Fibroblast of skin of left biceps (primary cell): ENCODE results near the gene EEF2K.
"Not testable (repeated sequence)": the region's sequence is repeated elsewhere in the genome, so short reads cannot be mapped to it uniquely, and the experiment has no call there.

Experiments used
- DNase-seq, 2 experiments: peaks; one replicate each; pipeline ENCODE4 v3.0.0-alpha.2; 2013; ENCODE audit warnings: low read depth in 2 of 2

EEF2K gene

DNA sequence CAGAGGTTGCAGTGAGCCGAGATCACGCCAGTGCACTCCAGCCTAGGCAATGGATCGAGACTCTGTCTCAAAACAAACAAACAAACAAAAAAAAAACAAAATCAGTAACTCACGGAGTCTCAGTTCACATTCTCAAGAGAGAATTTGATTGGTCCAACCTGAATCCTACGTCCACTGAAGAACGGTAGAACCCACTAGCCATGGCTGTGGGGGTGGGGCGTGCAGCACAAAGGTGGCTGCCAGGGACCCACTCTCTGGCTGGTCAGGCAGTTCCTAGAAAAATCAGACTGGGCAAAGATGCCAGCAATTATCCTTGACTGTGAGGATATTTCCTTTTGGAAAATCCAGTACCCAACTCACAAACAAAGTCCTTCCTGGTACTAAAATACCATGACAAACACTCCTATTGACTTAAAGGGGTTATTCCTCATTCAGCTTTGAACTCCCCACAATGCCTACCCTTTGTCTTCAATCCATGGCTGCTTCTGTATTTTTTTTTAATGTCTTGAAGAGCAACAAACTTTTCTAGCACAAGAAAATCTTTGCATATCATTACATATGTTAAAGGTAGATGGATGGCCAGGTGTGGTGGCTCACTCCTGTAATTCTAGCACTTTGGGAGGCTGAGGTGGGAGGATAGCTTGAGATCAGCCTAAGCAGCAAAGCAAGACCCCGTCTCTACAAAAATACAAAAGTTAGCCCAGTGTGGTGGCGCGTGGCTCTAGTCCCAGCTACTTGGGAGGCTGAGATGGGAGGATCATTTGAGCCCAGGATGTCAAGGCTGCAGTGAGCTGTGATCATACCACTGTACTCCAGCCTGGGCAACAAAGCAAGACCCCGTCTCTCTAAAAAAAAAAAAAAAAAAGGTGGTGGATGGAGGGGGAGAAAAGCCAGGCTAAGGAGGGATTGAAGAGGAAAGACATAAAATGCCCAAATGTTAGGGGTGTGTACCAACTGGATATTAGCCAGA is 87.3 kb downstream of the EEF2K start:
- DNase-seq = no peak

DNA sequence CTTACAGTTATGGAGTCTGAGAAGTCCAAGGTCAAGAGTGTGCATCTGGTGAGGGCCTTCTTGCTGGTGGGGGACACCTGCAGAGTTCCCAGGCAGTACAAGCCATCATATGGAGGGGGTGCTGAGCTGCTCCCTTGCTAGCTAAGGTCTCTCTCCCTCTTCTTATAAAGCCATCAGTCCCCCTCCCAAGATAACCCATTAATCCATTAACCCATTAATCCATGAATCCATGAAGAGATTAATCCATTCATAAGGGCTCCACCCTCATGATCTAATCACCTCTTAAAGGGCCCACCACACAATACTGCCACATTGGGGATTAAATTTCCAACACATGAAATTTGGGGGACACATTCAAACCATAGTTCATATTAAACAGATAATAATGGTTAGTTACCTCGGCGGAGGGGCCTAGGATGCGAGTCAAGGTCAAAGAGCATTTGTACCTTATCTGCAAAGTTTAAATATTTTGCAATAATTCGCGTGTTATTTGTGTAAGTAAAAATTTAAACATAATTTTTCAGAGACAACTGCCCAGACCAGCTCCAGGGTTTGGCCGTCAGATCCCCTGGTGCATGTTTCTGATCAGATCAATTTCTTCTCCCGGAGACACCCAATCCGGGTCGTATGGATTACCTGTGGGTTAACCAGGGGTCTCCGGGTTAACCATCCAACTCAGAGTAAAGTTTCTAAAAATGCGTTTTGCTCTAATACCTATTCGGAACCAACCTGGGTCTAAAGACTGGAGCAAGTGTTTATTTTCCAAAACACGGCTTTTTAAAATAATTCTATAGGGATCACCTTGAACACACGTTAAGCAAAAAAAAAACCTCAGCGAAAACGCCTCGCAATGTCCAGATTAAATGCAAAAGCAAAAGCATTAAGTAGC is 90.4 kb downstream of the EEF2K start:
- no peak for DNase-seq

- peak; percentile 94 to 96 for DNase-seq
These were observed 91.2 kb downstream of the EEF2K start, which contains the start of gene POLR3E for GRCh38 chr16:22297114-22297870. Gene POLR3E, plus strand, starts transcription at chr16:22297409. Its CDS starts 5,560 bp downstream, at chr16:22302969.

DNA sequence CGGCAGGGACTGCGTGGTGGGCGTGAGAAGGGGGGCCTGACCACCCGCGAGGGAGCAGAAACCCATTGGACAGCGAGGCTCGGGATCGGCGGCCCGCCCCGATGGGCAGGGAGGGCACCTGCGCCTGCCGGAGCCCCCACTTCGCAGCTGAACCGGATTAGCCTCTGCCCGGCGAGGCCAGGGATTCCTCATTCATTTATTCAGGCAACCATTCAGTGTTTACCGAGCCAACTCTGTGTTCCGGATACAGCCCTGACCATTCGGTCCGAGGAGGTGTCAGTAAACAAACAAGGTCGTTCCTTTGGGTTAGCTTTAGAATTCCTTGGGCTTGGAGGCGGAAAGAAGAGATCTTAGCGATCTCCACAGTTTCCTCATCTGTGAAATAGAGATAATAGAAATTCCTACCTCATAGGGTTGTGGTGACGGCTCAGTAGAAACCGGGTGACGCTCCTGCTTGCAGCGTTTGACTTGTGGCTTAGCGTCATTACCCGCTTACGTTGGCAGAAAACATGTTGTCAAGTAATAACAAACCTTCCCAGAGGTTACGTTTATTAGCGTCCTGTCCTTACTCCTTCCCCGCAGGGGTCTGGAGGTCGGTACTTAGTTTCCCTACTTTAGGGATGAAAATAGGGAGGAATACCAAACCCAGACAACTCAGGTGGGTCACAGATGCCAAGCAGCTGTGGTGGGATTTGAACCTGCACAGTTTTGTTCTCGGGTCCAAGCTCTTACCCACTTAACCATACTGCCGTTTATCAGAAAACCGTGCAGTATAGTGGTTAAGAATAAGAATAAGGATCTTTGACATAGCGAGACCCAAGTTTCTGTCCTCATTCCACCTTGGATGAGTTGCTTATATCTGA is 92.0 kb downstream of the EEF2K start:
- DNase-seq = peak; percentile 92 to 94

GRCh38 chr16:22299036-22299435 is 93.0 kb downstream of the EEF2K start:
- no peak for DNase-seq

DNA sequence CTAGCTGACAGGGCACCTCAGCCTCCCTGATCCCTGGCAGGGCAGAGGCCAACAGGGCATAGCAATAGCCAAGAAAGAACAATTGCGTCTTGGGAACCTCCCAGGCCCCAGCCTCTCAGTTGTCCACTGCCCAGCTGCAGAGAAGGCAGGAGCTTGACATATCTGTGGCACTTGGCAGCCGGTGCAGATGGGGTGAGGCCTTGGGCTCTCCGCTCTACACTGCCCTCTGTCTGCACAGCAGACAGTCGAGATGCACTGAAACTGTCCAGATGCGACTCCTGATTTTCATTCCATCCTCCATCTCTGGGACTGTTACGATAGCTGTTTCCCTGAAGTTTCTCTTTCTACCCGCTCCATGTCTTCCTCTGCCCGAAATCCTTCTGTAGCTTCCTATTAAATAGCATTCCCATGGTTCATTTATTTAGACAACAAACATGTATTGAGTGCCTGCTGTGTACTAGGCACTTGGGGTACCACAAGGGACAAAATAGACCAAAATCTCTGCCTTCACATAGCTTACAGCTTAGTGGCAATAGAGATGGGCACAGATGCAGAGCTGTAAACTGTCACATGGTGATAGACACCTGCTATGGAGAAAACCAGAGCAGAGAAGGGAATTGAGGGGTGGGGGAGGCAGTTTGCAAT is 94.5 kb downstream of the EEF2K start:
- DNase-seq = no peak

- DNase-seq = not testable (repeated sequence)
These were observed 95.3 kb downstream of the EEF2K start for GRCh38 chr16:22301423-22301822.

GRCh38 chr16:22302776-22303363 is 96.8 kb downstream of the EEF2K start:
- no peak for DNase-seq

- no peak for DNase-seq
These were observed 98.3 kb downstream of the EEF2K start for GRCh38 chr16:22304411-22304810.

- DNase-seq = no peak
These were observed 100.7 kb downstream of the EEF2K start for GRCh38 chr16:22306788-22307187.

GRCh38 chr16:22307838-22308237 is 101.8 kb downstream of the EEF2K start:
- DNase-seq = no peak

DNA sequence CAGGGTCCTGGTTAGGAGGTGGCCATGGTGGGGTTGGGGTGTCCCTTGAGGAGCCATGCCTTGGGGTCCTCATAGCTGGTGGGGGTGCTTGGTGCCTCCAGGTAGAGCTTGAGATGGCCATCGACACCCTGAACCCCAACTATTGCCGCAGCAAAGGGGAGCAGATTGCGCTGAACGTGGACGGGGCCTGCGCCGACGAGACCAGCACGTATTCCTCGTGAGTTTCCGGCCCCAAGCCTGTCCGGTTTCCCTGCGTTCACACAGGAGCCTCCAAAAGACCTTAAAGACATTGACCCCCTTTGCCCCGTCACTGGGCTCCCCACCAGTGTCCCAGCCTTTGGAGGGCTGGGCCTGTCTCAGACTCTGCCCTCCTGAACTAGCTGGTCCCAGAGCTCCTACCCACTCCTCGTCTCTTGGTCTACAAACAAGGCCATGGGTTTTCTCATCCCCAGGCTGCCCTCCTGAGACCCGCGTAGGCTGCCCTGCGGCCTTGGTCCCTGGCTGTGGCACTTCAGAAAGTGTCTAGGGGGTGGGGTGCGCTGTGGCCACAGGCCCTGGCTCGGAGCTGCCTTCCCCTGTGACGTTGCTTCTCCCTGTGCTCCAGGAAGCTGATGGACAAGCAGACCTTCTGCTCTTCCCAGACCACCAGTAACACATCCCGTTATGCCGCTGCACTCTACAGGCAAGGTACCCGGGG is 102.9 kb downstream of the EEF2K start:
- no peak for DNase-seq

GRCh38 chr16:22311520-22311919 is 105.4 kb downstream of the EEF2K start:
- DNase-seq = no peak

DNA sequence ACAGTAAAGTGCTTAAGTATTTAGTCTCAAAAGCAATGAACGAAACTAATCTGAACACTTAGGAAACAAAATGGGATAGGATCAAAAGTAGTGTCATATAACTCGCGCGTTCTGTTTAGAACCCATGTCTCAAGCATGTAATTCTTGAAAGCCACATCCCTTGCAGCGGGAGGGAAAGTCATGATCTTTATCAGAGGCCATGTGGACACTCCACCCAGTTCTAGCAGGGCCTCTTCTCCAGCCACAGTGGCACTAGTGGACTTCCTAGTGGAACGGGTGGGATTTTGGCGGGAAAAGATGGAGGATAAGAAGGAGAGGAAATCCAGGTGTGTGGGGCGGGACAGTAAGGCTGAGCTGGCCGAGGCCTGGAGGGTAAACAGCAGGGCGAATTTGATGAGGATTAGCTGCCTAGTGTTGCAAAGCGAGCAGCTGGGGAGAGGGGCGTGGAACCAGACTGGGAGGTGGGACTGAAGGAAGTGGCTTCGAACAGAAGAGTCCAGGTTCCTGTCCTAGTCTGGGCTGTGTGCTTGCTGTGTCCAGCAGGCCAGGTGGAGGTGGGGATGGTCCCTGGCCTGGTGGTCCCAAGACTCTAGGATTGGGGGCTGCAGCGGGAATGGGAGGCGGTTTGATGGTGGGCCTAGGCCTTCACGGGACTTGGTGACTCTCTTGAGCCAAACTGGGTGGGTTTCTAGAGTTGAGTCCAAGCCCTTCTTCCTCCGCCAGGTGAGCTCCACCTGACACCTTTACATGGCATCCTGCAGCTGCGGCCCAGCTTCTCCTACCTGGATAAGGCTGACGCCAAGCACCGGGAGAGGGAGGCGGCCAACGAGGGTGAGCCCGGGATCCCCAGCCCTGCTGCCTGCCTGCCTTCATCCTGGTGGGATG is 107.1 kb downstream of the EEF2K start:
- no peak for DNase-seq

- DNase-seq = no peak
These were observed 107.9 kb downstream of the EEF2K start for GRCh38 chr16:22313876-22314470.

- DNase-seq = no peak
These were observed 108.9 kb downstream of the EEF2K start for GRCh38 chr16:22314661-22315626.

GRCh38 chr16:22315979-22316378 is 109.9 kb downstream of the EEF2K start:
- DNase-seq = no peak
